Stomach (tissue), 4 donors: ENCODE measurements around the gene RER1.

Experiments used
- CTCF ChIP-seq, 7 experiments: fragments of 450-650 bp in 4 of 7; fragments of 200-600 bp in 3 of 7; sonication (generic) in 3 of 7; IDR thresholded peaks; one replicate each; pipeline ENCODE4 v1.5.1; 2016 to 2019; ENCODE audit warnings: antibody characterized with exemption in 7 of 7, control low read depth in 2 of 7, mild to moderate bottlenecking in 1 of 7
- EP300 ChIP-seq: sonication (generic); formaldehyde crosslinking; IDR thresholded peaks from one replicate; pipeline ENCODE4 v1.6.1; 2017; ENCODE audit warnings: antibody characterized with exemption
- POLR2AphosphoS5 ChIP-seq, 3 donors: sonication (generic); formaldehyde crosslinking; IDR thresholded peaks; one replicate each; pipeline ENCODE4 v1.6.1; 2016; ENCODE audit warnings: antibody characterized with exemption in 3 of 3

- TF ChIP-seq CTCF (IDR thresholded peaks at IDR 0.05) (no peak), EP300 (no peak), POLR2AphosphoS5 (IDR thresholded peaks at IDR 0.05) (no peak)
Observed at GRCh38 chr1:2446394-2446793, 54.8 kb downstream of the RER1 start.
